Measurements from ENCODE around the gene NRBF2.
"Not testable (repeated sequence)": the region's sequence is repeated elsewhere in the genome, so short reads cannot be mapped to it uniquely, and the experiment has no call there.

DNA sequence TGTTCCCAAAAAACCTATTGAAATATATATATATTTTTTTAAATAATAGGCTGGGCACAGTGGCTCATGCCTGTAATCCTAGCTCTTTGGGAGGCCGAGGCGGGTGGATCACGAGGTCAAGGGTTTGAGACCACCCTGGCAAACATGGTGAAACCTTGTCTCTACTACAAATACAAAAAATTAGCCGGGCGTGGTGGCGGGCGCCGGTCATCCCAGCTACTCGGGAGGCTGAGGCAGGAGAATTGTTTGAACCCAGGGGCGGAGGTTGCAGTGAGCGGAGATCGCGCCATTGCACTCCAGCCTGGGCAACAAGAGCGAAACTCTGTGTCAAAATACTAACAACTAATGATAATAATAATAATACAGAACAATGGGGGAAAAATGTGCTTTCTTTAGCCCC lies 49.7 kb upstream of the NRBF2 start:
- TF ChIP-seq, protein P1, sequence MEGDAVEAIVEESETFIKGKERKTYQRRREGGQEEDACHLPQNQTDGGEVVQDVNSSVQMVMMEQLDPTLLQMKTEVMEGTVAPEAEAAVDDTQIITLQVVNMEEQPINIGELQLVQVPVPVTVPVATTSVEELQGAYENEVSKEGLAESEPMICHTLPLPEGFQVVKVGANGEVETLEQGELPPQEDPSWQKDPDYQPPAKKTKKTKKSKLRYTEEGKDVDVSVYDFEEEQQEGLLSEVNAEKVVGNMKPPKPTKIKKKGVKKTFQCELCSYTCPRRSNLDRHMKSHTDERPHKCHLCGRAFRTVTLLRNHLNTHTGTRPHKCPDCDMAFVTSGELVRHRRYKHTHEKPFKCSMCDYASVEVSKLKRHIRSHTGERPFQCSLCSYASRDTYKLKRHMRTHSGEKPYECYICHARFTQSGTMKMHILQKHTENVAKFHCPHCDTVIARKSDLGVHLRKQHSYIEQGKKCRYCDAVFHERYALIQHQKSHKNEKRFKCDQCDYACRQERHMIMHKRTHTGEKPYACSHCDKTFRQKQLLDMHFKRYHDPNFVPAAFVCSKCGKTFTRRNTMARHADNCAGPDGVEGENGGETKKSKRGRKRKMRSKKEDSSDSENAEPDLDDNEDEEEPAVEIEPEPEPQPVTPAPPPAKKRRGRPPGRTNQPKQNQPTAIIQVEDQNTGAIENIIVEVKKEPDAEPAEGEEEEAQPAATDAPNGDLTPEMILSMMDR (conservative IDR thresholded peaks at IDR 0.05; ENCODE audit: low read depth, low read length): not testable (repeated sequence)
- TF ChIP-seq POLR2A (IDR thresholded peaks at IDR 0.05; ENCODE audit: low read depth, low read length); SMC3 (IDR thresholded peaks at IDR 0.05; ENCODE audit: low read depth, low read length); CEBPB (IDR thresholded peaks at IDR 0.05; ENCODE audit: low read depth, low read length); RAD21 (IDR thresholded peaks at IDR 0.05; ENCODE audit: low read length): not testable (repeated sequence)

All from IMR-90 (cell line).